Right lobe of liver (tissue), 6 donors: ENCODE data around the gene FOXP1. TPM values are rescaled to one million over a fixed set of nuclear protein-coding genes. Genes with fewer than 3 reads are reported as not detected.

ENCODE experiments used
- ATAC-seq, 4 donors: fragments of 200-7000 bp; cut with Tn5 transposase; one replicate each; pipeline ENCODE4 v1.9.1; 2020; ENCODE audit warnings: mild to moderate bottlenecking in 4 of 4, moderate library complexity in 4 of 4
- DNase-seq, 3 donors: peaks; one replicate each; pipeline ENCODE4 v3.0.0-alpha.2; 2020
- H3K27ac ChIP-seq, 3 donors: fragments of 200-600 bp; one replicate each; pipeline ENCODE4 v1.8.0; 2022
- H3K27me3 ChIP-seq, 2 donors: fragments of 200-600 bp; one replicate each; pipeline ENCODE4 v1.8.0; 2022
- H3K36me3 ChIP-seq, 4 donors: fragments of 200-600 bp; sonication (generic) in 1 of 4; one replicate each; pipeline versions ENCODE4 v1.5.1 to v1.8.0; 2017 to 2022; ENCODE audit warnings: control low read depth in 1 of 4
- H3K4me1 ChIP-seq, 4 donors: fragments of 200-600 bp; sonication (generic) in 1 of 4; one replicate each; pipeline versions ENCODE4 v1.5.1 to v1.8.0; 2017 to 2022; ENCODE audit warnings: control low read depth in 1 of 4
- H3K4me3 ChIP-seq, 3 donors: fragments of 200-600 bp; one replicate each; pipeline ENCODE4 v1.8.0; 2022
- H3K9me3 ChIP-seq, 4 donors: fragments of 200-600 bp; sonication (generic) in 1 of 4; one replicate each; pipeline versions ENCODE4 v1.5.1 to v1.8.0; 2017 to 2022; ENCODE audit warnings: control low read depth in 1 of 4
- CTCF ChIP-seq, 4 donors: fragments of 200-600 bp in 3 of 4; fragments of 450-650 bp in 1 of 4; IDR thresholded peaks; one replicate each; pipeline versions ENCODE4 v1.5.1 to v1.8.0; 2016 to 2022; ENCODE audit warnings: antibody characterized with exemption in 4 of 4, mild to moderate bottlenecking in 2 of 4
- POLR2A ChIP-seq: fragments of 450-650 bp; IDR thresholded peaks from one replicate; pipeline ENCODE4 v1.6.1; 2017; ENCODE audit warnings: antibody characterized with exemption, mild to moderate bottlenecking
- WGBS: methylation state at CpG from one replicate; pipeline ENCODE4 v1.1.6; 2018; ENCODE audit warnings: low coverage, low lambda C conversion rate; ENCODE audit not compliant: insufficient coverage; ENCODE audit errors: missing lambda C conversion rate; 5-methylcytosine and 5-hydroxymethylcytosine counted together
- intact Hi-C, 2 donors: fragments of 100-400 bp; cut with DNase I; formaldehyde crosslinking; loops; one replicate each; pipeline versions ENCODE4 v1.11.2 to v1.14.1; 2022
- total RNA-seq, 6 experiments: library from RNA; depleted of rRNA in 2 of 6; stranded (reverse); fragments of >200 nt in 2 of 6; fragmentation: NEBNext Ultra II Directional in 3 of 6; extraction: Animal tissue kit (Norgen Biotek cat#: 25700) in 3 of 6; gene quantifications; one replicate each; pipeline versions ENCODE4 v1.1.0 to v1.2.4, GENCODE V29; 2016 to 2023
- donor health status: DM: no; HTN: yes; CAD: no.
- donor health status: DM: no; HTN: no; CAD: no.
- donor health status: DM: no; HTN: no; CAD: no.
- donor health status: DM: no; HTN: yes; CAD: no.
- donor health status: DM: no; HTN: yes; CAD: no.

The FOXP1 gene
- total RNA-seq, 6 experiments from 2014 or later: 26.7 to 47.7 (median 35.2) TPM

GRCh38 chr3:71323558-71323957, 260.0 kb downstream of the FOXP1 start:
- intact Hi-C loops: no loop called here
- no peak for TF ChIP-seq CTCF (IDR thresholded peaks at IDR 0.05)
- ATAC-seq (no peak), DNase-seq (no peak)
- Histone ChIP-seq H3K4me1 (peaks cover 0 to 5% (median 2%) of the 10 kb centered on the region in 4 donors), H3K27ac (no peak overlapping the region), H3K36me3 (no peaks in the 10 kb centered on the region), H3K9me3 (no peaks in the 10 kb centered on the region), H3K4me3 (no peak overlapping the region), H3K27me3 (no peaks in the 10 kb centered on the region)
- 89% methylated on average over 5 of the region's 5 CpGs for WGBS

GRCh38 chr3:71322154-71322553, 261.4 kb downstream of the FOXP1 start:
- intact Hi-C loops: no loop called here
- no peak for ATAC-seq
- no peak for DNase-seq
- 94% methylated on average over 1 of the region's 1 CpG for WGBS
- H3K27me3 ChIP-seq: no peaks in the 10 kb centered on the region
- H3K27ac ChIP-seq: no peak overlapping the region
- H3K36me3 ChIP-seq: no peaks in the 10 kb centered on the region
- no peaks in the 10 kb centered on the region for H3K9me3 ChIP-seq
- TF ChIP-seq POLR2A (no peak), CTCF (IDR thresholded peaks at IDR 0.05) (no peak)
- no peak overlapping the region for H3K4me3 ChIP-seq
- H3K4me1 ChIP-seq: peaks cover 0 to 8% (median 4%) of the 10 kb centered on the region in 4 donors

- Histone ChIP-seq H3K27me3 (no peaks in the 10 kb centered on the region), H3K4me1 (peaks cover 0 to 8% (median 4%) of the 10 kb centered on the region in 4 donors), H3K9me3 (no peaks in the 10 kb centered on the region), H3K36me3 (no peaks in the 10 kb centered on the region), H3K4me3 (no peak overlapping the region), H3K27ac (no peak overlapping the region)
- intact Hi-C loops: no loop called here
- TF ChIP-seq POLR2A (no peak), CTCF (IDR thresholded peaks at IDR 0.05) (no peak)
- 86% methylated on average over 6 of the region's 6 CpGs for WGBS
- DNase-seq (no peak), ATAC-seq (no peak)
Measured at GRCh38 chr3:71319771-71320170, 263.8 kb downstream of the FOXP1 start.

GRCh38 chr3:71318458-71318827, 265.1 kb downstream of the FOXP1 start:
- Histone ChIP-seq H3K36me3 (no peaks in the 10 kb centered on the region), H3K4me3 (no peak overlapping the region), H3K27me3 (no peaks in the 10 kb centered on the region), H3K4me1 (peaks cover 0 to 8% (median 4%) of the 10 kb centered on the region in 4 donors), H3K27ac (peak overlapping the region in 2 of 3 donors; percentile 21 to 38), H3K9me3 (no peaks in the 10 kb centered on the region)
- 14% methylated on average over 3 of the region's 3 CpGs for WGBS
- ATAC-seq: peak in 3 of 4 donors; percentile 9 to 15 (median 14)
- intact Hi-C loops: no loop called here
- DNase-seq: no peak
- TF ChIP-seq CTCF (IDR thresholded peaks at IDR 0.05) (no peak), POLR2A (no peak)
